Muscle layer of colon (tissue), 2 donors: ENCODE measurements around the gene SPACA9.

Experiments used
- H3K27ac ChIP-seq: one replicate; pipeline ENCODE4 v1.7.0; 2013; ENCODE audit warnings: low read depth, mild to moderate bottlenecking, low read length, moderate library complexity
- H3K27me3 ChIP-seq, 2 donors: one replicate each; pipeline ENCODE4 v1.7.0; 2013; ENCODE audit warnings: low read length in 2 of 2, mild to moderate bottlenecking in 2 of 2; ENCODE audit not compliant: insufficient read depth in 2 of 2, control insufficient read depth in 1 of 2
- H3K36me3 ChIP-seq: one replicate; pipeline ENCODE4 v1.7.0; 2013; ENCODE audit warnings: mild to moderate bottlenecking, low read length; ENCODE audit not compliant: insufficient read depth
- H3K4me1 ChIP-seq: one replicate; pipeline ENCODE4 v1.7.0; 2013; ENCODE audit warnings: mild to moderate bottlenecking, low read length; ENCODE audit not compliant: insufficient read depth
- H3K4me3 ChIP-seq, 2 donors: one replicate each; pipeline ENCODE4 v1.7.0; 2013; ENCODE audit warnings: low read length in 2 of 2, low read depth in 1 of 2, mild to moderate bottlenecking in 1 of 2, moderate library complexity in 1 of 2
- H3K9ac ChIP-seq: one replicate; pipeline ENCODE4 v1.7.0; 2013; ENCODE audit warnings: low read length
- H3K9me3 ChIP-seq: one replicate; pipeline ENCODE4 v1.7.0; 2013; ENCODE audit warnings: mild to moderate bottlenecking, low read length
- donor health status: abdominal sarcoma.
- donor health status: Adenocarcinoma of cecum.

Gene SPACA9

GRCh38 chr9:132866898-132867297, 11.8 kb upstream of the SPACA9 start:
- no peak overlapping the region for H3K27ac ChIP-seq
- no peak overlapping the region for H3K4me3 ChIP-seq
- no peak overlapping the region for H3K9ac ChIP-seq
- H3K27me3 ChIP-seq: no peaks in the 10 kb centered on the region
- no peaks in the 10 kb centered on the region for H3K9me3 ChIP-seq
- H3K36me3 ChIP-seq: no peaks in the 10 kb centered on the region
- H3K4me1 ChIP-seq: peaks cover 12% of the 10 kb centered on the region

GRCh38 chr9:132869266-132869665, 9.4 kb upstream of the SPACA9 start:
- Histone ChIP-seq H3K9ac (no peak overlapping the region), H3K4me1 (peaks cover 12% of the 10 kb centered on the region), H3K27me3 (no peaks in the 10 kb centered on the region), H3K9me3 (no peaks in the 10 kb centered on the region), H3K27ac (no peak overlapping the region), H3K4me3 (no peak overlapping the region), H3K36me3 (no peaks in the 10 kb centered on the region)

GRCh38 chr9:132873403-132873802, 5.3 kb upstream of the SPACA9 start:
- Histone ChIP-seq H3K4me1 (peaks cover 12% of the 10 kb centered on the region), H3K27me3 (no peaks in the 10 kb centered on the region), H3K36me3 (no peaks in the 10 kb centered on the region), H3K27ac (no peak overlapping the region), H3K9ac (no peak overlapping the region), H3K9me3 (no peaks in the 10 kb centered on the region), H3K4me3 (no peak overlapping the region)

- H3K36me3 ChIP-seq: no peaks in the 10 kb centered on the region
- no peaks in the 10 kb centered on the region for H3K9me3 ChIP-seq
- no peaks in the 10 kb centered on the region for H3K27me3 ChIP-seq
- no peak overlapping the region for H3K4me3 ChIP-seq
- H3K4me1 ChIP-seq: peaks cover 8% of the 10 kb centered on the region
- no peak overlapping the region for H3K9ac ChIP-seq
- H3K27ac ChIP-seq: no peak overlapping the region
Measured at GRCh38 chr9:132875159-132875558, 3.5 kb upstream of the SPACA9 start.

GRCh38 chr9:132876849-132877248, 1.8 kb upstream of the SPACA9 start:
- no peaks in the 10 kb centered on the region for H3K36me3 ChIP-seq
- no peaks in the 10 kb centered on the region for H3K4me1 ChIP-seq
- H3K27ac ChIP-seq: no peak overlapping the region
- H3K4me3 ChIP-seq: no peak overlapping the region
- no peaks in the 10 kb centered on the region for H3K27me3 ChIP-seq
- no peak overlapping the region for H3K9ac ChIP-seq
- H3K9me3 ChIP-seq: no peaks in the 10 kb centered on the region

- Histone ChIP-seq H3K9me3 (no peaks in the 10 kb centered on the region), H3K36me3 (no peaks in the 10 kb centered on the region), H3K27ac (peak overlapping the region; percentile 89), H3K4me1 (no peaks in the 10 kb centered on the region), H3K9ac (peak overlapping the region; percentile 27), H3K4me3 (peak overlapping the region; percentile 94 to 100), H3K27me3 (no peaks in the 10 kb centered on the region)
Measured at GRCh38 chr9:132877458-132877823, 1.3 kb upstream of the SPACA9 start.

GRCh38 chr9:132877824-132878694, 639 bp upstream of the SPACA9 start, which contains the start of gene AK8:
Gene AK8 (minus strand): TSS chr9:132878284. CDS start chr9:132878255, 29 bp downstream.
- H3K4me1 ChIP-seq: no peaks in the 10 kb centered on the region
- peak within 1 kb of the TSS; percentile 95 for H3K9ac ChIP-seq
- H3K36me3 ChIP-seq: no peaks in the 10 kb centered on the region
- H3K27me3 ChIP-seq: no peaks in the 10 kb centered on the region
- H3K27ac ChIP-seq: peak within 1 kb of the TSS; percentile 89
- no peaks in the 10 kb centered on the region for H3K9me3 ChIP-seq
- H3K4me3 ChIP-seq: peak within 1 kb of the TSS; percentile 94 to 100

- Histone ChIP-seq H3K4me1 (no peaks in the 10 kb centered on the region), H3K27me3 (no peaks in the 10 kb centered on the region), H3K4me3 (peak overlapping the region in 1 of 2 donors; percentile 94), H3K27ac (peak overlapping the region; percentile 60), H3K36me3 (no peaks in the 10 kb centered on the region), H3K9me3 (no peaks in the 10 kb centered on the region), H3K9ac (peak overlapping the region; percentile 95)
Measured at GRCh38 chr9:132879457-132880323, 992 bp downstream of the SPACA9 start.

GRCh38 chr9:132880324-132880661, 1.6 kb downstream of the SPACA9 start:
- no peak overlapping the region for H3K9ac ChIP-seq
- no peak overlapping the region for H3K4me3 ChIP-seq
- no peaks in the 10 kb centered on the region for H3K9me3 ChIP-seq
- no peaks in the 10 kb centered on the region for H3K4me1 ChIP-seq
- H3K36me3 ChIP-seq: no peaks in the 10 kb centered on the region
- no peak overlapping the region for H3K27ac ChIP-seq
- no peaks in the 10 kb centered on the region for H3K27me3 ChIP-seq

GRCh38 chr9:132881826-132882225, 3.1 kb downstream of the SPACA9 start:
- no peaks in the 10 kb centered on the region for H3K9me3 ChIP-seq
- H3K36me3 ChIP-seq: peaks cover 8% of the 10 kb centered on the region
- H3K27me3 ChIP-seq: no peaks in the 10 kb centered on the region
- H3K27ac ChIP-seq: no peak overlapping the region
- H3K4me1 ChIP-seq: no peaks in the 10 kb centered on the region
- no peak overlapping the region for H3K4me3 ChIP-seq
- H3K9ac ChIP-seq: no peak overlapping the region

GRCh38 chr9:132882616-132883015, 3.9 kb downstream of the SPACA9 start:
- Histone ChIP-seq H3K4me1 (no peaks in the 10 kb centered on the region), H3K27me3 (no peaks in the 10 kb centered on the region), H3K9me3 (no peaks in the 10 kb centered on the region), H3K27ac (no peak overlapping the region), H3K9ac (no peak overlapping the region), H3K4me3 (no peak overlapping the region), H3K36me3 (peaks cover 13% of the 10 kb centered on the region)
